Uterus (tissue), 4 donors: ENCODE results near the gene BACH2. TPM values are rescaled to one million over a fixed set of nuclear protein-coding genes. Genes with fewer than 3 reads are reported as not detected.
"Not testable (repeated sequence)": the region's sequence is repeated elsewhere in the genome, so short reads cannot be mapped to it uniquely, and the experiment has no call there.

Source experiments
- DNase-seq, 2 donors: peaks; one replicate each; pipeline ENCODE4 v3.0.0-alpha.2; 2019 to 2020
- H3K27ac ChIP-seq, 2 donors: fragments of 200-600 bp; sonication (generic); 1 replicate in 1 of 2; 2 replicates in 1 of 2; pipeline ENCODE4 v1.5.1; 2016 to 2018
- H3K27me3 ChIP-seq, 2 donors: fragments of 200-600 bp; sonication (generic); one replicate each; pipeline ENCODE4 v1.5.1; 2018 to 2019; ENCODE audit warnings: control low read depth in 1 of 2
- H3K36me3 ChIP-seq, 2 donors: fragments of 200-600 bp; sonication (generic); one replicate each; pipeline ENCODE4 v1.5.1; 2019; ENCODE audit warnings: control low read depth in 1 of 2
- H3K4me1 ChIP-seq, 2 donors: fragments of 200-600 bp; sonication (generic); one replicate each; pipeline ENCODE4 v1.5.1; 2018 to 2019; ENCODE audit warnings: control low read depth in 1 of 2
- H3K4me3 ChIP-seq, 2 donors: fragments of 200-600 bp; sonication (generic); 1 replicate in 1 of 2; 2 replicates in 1 of 2; pipeline ENCODE4 v1.5.1; 2018 to 2019; ENCODE audit warnings: mild to moderate bottlenecking in 1 of 2
- H3K9me3 ChIP-seq, 2 donors: fragments of 200-600 bp; sonication (generic); one replicate each; pipeline ENCODE4 v1.5.1; 2019; ENCODE audit warnings: control low read depth in 1 of 2
- CTCF ChIP-seq, 4 experiments: fragments of 200-600 bp in 2 of 4; fragments of 450-650 bp in 2 of 4; sonication (generic) in 2 of 4; IDR thresholded peaks; one replicate each; pipeline ENCODE4 v1.5.1; 2016 to 2019; ENCODE audit warnings: antibody characterized with exemption in 4 of 4, mild to moderate bottlenecking in 2 of 4, moderate library complexity in 1 of 4
- POLR2A ChIP-seq, 2 donors: fragments of 450-650 bp; IDR thresholded peaks; one replicate each; pipeline ENCODE4 v1.6.1; 2016; ENCODE audit warnings: antibody characterized with exemption in 2 of 2, mild to moderate bottlenecking in 1 of 2, moderate library complexity in 1 of 2
- intact Hi-C: fragments of 100-400 bp; cut with DNase I; formaldehyde crosslinking; loops from one replicate; pipeline ENCODE4 v1.15.1; 2023; ENCODE audit warnings: low total_unique reads
- total RNA-seq, 4 donors: library from RNA; depleted of rRNA in 3 of 4; stranded (reverse); fragments of >200 nt in 3 of 4; gene quantifications; one replicate each; pipeline versions ENCODE4 v1.1.0 to v1.2.4, GENCODE V29; 2014 to 2023
- donor health status: DM: yes; HTN: yes; CAD: no.

BACH2 gene
- total RNA-seq, 4 donors from 2014 or later, result 1.3 to 15.0 (median 9.7) TPM

- Histone ChIP-seq H3K4me3 (no peak overlapping the region), H3K27ac (peak overlapping the region; percentile 51 to 67), H3K9me3 (no peaks in the 10 kb centered on the region), H3K27me3 (no peaks in the 10 kb centered on the region), H3K36me3 (no peaks in the 10 kb centered on the region), H3K4me1 (peaks cover 5% of the 10 kb centered on the region in 2 donors)
- no peak for DNase-seq
- TF ChIP-seq CTCF (IDR thresholded peaks at IDR 0.05) (no peak), POLR2A (IDR thresholded peaks at IDR 0.05) (no peak)
- intact Hi-C loops, result no loop called here
Measured at GRCh38 chr6:90167514-90168379, 128.9 kb downstream of the BACH2 start.

DNA sequence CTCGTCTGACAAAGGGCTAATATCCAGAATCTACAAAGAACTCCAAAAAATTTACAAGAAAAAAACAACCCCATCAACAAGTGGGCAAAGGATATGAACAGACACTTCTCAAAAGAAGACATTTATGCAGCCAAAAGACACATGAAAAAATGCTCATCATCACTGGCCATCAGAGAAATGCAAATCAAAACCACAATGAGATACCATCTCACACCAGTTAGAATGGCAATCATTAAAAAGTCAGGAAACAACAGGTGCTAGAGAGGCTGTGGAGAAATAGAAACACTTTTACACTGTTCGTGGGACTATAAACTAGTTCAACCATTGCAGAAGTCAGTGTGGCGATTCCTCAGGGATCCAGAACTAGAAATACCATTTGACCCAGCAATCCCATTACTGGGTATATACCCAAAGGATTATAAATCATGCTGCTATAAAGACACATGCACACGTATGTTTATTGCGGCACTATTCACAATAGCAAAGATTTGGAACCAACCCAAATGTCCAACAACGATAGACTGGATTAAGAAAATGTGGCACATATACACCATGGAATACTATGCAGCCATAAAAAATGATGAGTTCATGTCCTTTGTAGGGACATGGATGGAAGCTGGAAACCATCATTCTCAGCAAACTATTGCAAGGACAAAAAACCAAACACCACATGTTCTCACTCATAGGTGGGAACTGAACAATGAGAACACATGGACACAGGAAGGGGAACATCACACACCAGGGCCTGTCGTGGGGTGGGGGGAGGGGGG, 130.3 kb downstream of the BACH2 start:
- H3K27me3 ChIP-seq, H3K27ac ChIP-seq, H3K4me1 ChIP-seq, DNase-seq, H3K9me3 ChIP-seq, H3K36me3 ChIP-seq, intact Hi-C loops, H3K4me3 ChIP-seq: not testable (repeated sequence)

- TF ChIP-seq POLR2A (IDR thresholded peaks at IDR 0.05), result no peak
- no peak for TF ChIP-seq CTCF (IDR thresholded peaks at IDR 0.05)
- Histone ChIP-seq H3K27me3 (no peaks in the 10 kb centered on the region), H3K36me3 (no peaks in the 10 kb centered on the region), H3K4me3 (no peak overlapping the region), H3K27ac (no peak overlapping the region), H3K4me1 (no peaks in the 10 kb centered on the region), H3K9me3 (no peaks in the 10 kb centered on the region)
- intact Hi-C loops, result no loop called here
- DNase-seq, result no peak
Measured at GRCh38 chr6:90162648-90163387, 133.8 kb downstream of the BACH2 start.

GRCh38 chr6:90160013-90160412, 136.6 kb downstream of the BACH2 start:
- Histone ChIP-seq H3K36me3 (no peaks in the 10 kb centered on the region), H3K9me3 (no peaks in the 10 kb centered on the region), H3K27me3 (no peaks in the 10 kb centered on the region), H3K27ac (peak overlapping the region in 1 of 2 donors; percentile 30), H3K4me3 (no peak overlapping the region), H3K4me1 (no peaks in the 10 kb centered on the region)
- intact Hi-C loops, result no loop called here
- TF ChIP-seq POLR2A (IDR thresholded peaks at IDR 0.05) (no peak), CTCF (IDR thresholded peaks at IDR 0.05) (no peak)
- no peak for DNase-seq

DNA sequence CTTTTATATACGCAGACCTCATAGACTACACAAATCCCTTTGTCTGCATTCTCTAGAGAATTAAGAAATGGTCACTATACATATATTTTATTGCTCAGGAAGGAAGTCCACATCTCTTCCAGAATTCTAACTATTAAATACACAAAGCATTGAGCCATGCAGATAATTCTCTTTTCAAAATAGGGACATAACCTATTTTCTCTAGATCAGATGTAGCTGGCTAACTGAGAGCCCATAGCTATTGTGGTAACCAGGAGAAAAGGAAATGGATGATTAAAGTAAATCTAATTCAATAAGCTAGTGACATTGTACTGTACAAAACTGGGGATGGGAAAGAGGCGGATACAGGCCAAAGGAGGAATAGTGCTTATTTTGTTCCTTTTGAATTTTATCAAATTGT, 137.2 kb downstream of the BACH2 start:
- no peak for DNase-seq
- Histone ChIP-seq H3K36me3 (no peaks in the 10 kb centered on the region), H3K4me1 (no peaks in the 10 kb centered on the region), H3K9me3 (no peaks in the 10 kb centered on the region), H3K27me3 (no peaks in the 10 kb centered on the region), H3K4me3 (no peak overlapping the region), H3K27ac (peak overlapping the region in 1 of 2 donors; percentile 30)
- TF ChIP-seq CTCF (IDR thresholded peaks at IDR 0.05), result no peak
- no peak for TF ChIP-seq POLR2A (IDR thresholded peaks at IDR 0.05)
- intact Hi-C loops, result no loop called here
